GM18502 (cell line): Measurements from ENCODE around the gene TNRC6A.
"Not testable (repeated sequence)": the region's sequence is repeated elsewhere in the genome, so short reads cannot be mapped to it uniquely, and the experiment has no call there.

Source experiments
- ATAC-seq: cut with Tn5 transposase; IDR thresholded peaks from one replicate; pipeline ENCODE4 v1.9.1; 2021; ENCODE audit warnings: mild to moderate bottlenecking; ENCODE audit not compliant: unreplicated experiment, poor library complexity

The TNRC6A gene

DNA sequence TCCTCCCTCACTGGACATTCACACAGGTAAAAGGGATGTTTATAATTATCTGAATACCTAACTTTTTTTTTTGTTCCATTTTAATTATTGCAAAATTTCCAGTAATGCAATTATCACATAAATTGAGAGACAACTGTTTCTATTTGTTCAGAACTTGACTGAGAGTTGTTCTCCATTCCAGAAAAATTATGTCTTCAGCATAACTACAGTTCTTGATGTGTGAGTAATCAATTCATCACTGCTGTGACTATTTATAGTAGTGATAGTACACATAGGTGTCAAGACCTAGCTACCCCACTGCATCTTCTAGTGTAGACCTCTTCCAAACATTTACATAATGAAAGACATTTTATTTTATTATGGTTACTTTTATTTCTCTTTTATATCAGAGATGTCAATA lies 5.8 kb upstream of the TNRC6A start:
- no peak for ATAC-seq

DNA sequence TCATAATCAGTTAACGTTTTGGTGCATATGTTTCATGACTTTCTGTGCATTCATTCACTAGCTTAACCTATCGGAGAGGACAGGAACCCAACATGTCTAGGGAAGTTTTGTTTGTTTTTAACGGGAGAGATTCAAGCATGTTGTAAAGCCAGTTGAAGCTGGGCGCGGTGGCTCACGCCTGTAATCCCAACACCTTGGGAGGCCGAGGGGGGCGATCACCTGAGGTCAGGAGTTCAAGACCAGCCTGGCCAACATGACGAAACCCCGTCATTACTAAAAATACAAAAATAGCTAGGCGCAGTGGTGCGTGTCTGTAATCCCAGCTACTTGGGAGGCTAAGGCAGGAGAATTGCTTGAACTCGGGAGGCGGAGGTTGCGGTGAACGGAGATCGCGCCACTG lies 1.4 kb upstream of the TNRC6A start:
- no peak for ATAC-seq

DNA sequence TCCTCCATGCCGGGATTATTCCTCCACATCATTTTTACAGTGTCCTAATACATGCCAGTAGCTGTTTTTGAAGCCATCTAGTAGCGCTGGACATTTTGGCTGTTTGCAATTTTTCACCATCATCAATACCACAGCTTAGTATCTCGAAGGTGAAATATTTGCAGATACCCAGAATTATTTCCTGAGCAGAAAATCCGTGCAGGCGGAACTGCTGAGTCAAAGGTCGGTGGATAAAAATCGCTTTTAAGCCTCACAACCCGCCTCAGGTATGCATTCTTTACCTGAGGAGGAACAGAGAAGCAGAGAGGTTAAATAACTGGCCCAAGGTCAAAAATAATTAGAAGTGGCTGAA lies 584 bp upstream of the TNRC6A start:
- no peak for ATAC-seq

DNA sequence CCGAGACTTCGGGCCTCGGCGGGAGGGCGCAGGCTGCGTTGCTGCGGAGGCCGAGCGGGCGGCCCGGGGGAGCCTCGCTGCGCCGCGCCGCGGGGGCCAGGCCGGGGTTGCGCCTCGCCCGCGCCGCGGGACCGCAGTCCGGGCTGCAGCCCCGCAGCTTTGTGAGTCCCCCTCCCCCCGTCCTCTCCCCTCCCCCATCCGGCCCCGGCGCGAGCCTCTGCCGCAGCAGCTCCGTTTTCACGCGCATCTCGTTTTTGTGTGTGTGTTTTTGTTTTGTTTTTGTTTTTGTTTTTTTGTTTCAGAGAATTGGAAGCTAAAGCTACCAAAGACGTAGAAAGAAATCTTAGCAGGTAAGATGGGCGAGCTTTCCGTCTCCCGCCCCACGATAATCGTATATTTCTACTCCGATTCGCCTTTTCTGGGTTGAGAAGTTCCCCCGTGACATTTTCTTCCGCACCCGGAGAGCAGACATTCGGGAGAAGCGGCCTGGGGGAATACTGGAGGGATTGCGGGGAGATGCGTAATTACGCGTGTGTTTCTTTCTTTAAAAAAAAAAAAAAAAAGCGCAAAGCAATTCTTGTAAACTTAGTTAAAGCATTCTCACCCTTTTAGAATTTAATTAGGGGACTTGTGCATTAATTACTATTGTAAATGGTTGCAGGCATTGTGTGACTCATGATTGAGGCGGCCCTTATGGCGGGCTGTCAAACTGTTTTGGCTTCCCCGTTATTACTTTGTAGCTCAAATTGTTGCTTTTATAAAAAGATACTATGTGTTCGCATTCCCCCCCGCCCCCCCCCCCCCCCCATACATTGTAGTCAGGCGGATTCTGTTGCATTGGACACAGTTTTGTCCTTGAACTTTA lies 732 bp downstream of the TNRC6A start:
- ATAC-seq: no peak

DNA sequence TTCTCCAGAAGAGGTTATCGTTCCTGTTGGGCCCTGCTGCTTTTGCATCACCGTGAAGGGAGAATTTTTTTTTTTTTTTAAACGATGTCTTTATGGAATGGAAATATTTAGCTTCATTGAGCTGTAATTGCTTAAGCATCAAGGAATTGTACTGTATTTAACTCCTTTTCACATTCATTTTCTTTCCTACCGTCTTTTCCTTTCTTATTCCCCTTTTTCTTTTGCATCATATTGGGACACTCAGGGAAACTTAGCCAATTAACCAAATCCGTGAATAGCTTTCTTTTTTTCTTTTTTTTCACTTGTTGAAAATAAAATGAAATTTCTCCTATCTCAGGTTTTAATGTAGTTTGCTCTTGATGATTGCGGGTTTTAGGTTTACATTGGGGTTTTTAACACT lies 1.5 kb downstream of the TNRC6A start:
- ATAC-seq: no peak

DNA sequence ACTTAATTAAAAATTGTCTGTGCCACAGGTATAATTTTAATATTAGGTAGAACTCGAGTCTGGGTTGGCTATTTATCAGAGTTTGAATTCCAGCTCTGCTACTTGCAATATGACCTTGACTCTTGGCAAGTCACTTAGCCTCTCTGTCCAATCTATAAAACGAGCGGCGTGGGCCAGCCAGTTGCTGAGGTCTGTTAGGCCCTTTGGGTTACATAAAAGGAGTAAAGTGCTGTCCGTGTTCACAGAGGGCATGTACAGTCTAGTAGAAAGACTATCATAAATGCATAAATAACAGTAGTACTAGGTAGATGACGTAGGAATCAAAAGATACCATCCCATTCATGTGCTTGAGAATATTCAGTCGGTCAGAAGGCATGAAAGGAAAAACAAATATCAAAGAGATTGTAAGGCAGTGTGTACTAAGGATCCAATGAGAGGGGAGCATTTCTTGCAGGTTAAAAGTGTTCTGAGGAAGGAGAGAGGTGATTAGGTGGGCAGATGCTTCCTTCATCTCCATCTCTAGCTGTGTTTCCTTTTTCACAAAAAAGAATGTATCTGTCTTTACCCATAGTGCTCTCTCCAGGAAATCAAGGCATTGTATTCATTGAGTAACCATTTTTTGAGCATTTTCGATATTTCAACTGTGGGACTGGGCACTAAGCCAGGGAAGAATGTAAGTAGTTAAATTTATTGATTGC lies 2.4 kb downstream of the TNRC6A start:
- no peak for ATAC-seq

DNA sequence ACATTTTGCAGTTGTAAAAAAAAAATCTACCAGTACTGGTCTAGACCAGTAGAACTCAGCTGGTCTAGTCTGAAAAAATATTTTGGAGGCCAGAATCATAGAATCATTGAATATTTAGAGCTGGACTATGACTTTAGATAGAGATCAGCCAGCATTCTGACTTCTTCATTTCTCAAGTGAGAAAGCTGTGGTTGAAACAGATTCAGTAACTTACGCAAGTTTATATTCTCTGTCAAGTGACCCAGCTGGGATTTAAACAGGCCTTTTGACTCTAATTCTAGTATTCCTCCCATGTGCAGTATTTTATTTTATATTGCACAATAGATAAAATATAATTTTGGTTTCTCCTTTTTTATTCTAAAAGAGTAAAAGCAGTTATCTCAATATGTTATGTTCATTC lies 4.9 kb downstream of the TNRC6A start:
- ATAC-seq: no peak

DNA sequence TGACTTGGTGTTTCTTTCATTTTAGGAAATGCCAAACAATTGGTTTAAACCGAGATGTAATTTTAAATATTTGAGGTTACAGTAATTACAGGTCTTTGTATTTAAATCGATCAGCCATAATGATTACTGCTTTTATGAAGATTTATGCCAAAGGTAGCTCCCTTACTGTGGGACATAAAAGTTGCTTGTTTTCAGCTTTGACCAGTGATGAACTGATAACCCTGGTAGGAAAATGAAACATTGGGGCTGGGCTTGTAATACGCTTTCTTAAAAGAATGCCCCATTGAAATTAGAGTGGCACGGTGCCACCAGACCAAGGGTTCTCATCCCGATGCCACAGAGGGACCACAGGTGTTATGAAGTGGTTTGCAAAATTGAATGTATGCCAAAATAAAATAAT lies 7.3 kb downstream of the TNRC6A start:
- ATAC-seq: no peak

DNA sequence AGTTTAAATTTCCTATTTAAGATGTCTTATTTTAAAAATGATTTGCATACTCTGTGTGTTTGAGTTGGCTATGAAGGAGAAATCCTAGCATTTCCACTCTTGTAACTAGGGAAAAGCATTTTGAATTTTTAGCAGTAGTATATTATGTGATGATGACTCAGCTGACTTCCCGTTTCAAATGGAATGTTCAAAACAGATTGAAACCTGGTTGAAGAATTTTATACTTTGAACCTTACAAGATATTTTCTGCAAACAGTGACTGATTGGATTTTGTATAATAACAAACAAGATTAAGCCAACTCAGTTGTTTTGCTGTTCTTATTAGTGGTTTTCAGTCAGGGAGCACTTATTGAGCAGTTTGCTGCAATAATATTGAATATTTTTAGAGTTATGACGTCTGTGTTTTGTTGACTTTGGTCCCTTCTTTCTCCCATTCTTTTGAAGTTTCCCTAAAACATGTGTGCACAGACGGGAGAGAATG lies 8.0 kb downstream of the TNRC6A start:
- ATAC-seq: no peak

DNA sequence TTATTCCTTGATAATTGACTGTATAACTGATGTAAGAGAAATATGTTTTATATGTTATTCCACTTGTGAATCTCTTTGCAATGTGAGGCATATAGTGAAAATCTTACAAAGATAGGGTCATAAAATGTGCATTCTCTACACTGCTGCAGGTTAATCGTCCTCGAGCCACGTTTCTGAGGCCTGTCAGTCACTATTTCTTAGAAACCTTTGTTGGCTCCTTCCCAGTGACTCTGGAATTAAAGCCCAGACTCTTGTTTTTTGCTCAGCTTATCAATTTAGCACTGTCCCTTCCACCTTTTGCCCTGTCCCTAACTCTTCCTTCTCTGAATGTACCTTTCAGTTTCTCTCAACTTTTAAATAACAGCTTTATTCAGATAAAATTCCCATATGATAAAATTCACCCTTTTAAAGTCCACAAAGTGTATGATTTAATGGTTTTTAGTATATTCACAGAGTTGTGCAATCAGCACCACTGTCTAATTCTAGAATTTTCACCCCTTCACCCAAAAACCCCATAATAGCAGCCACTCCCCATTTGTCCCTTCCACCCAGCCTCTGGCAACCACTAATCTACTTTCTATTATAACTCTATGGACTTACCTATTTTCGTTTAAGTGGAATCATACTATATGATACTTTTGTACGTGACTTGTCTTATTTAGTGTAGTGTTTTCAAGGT lies 8.6 kb downstream of the TNRC6A start:
- no peak for ATAC-seq

DNA sequence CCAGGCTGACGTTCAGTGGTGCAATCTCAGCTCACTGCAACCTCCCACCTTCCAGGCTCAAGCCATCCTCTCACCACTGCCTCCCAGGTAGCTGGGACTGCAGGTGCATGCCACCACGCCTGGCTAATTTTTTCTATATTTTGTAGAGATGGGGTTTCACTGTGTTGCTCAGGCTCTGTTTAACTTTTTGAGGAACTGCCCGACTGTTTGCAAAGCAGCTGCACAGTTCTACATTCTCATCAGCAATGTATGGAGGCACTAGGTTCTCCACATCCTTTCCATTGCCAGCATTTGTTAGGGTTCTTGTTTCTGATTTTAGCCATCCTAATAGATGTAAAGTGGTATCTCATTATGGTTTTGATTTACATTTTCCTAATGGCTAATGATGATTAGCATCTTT lies 9.4 kb downstream of the TNRC6A start:
- no peak for ATAC-seq

DNA sequence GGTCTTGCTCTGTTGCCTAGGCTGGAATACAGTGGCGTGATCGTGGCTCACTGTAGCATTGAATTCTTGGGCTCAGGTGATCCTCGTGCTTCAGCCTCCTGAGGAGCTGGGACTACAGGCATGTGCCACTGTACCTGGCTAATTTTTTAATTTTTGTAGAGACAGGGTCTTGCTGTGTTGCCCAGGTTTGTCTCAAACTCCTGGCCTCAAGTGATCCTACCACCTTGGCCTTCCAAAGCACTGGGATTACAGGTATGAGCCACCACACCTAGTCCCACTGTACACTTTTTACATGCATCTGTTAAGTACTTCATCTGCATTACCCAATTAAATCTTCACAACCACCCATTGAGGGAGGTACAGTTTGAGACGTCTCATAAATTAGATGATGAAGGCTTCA lies 12.4 kb downstream of the TNRC6A start:
- no peak for ATAC-seq

DNA sequence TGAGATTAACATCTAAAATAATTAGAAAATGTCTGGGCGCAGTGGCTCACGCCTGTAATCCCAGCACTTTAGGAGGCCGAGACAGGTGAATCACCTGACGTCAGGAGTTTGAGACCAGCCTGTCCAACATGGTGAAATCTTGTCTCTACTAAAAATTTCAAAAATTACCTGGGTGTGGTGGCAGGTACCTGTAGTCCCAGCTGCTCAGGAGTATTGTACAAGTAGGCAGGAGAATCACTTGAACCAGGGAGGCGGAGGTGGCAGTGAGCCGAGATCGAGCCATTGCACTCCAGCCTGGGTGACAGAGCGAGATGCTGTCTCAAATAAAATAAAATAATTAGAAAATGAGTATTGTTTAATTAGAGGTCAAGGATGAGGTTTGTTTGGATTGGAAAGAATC lies 13.2 kb downstream of the TNRC6A start:
- ATAC-seq: not testable (repeated sequence)

DNA sequence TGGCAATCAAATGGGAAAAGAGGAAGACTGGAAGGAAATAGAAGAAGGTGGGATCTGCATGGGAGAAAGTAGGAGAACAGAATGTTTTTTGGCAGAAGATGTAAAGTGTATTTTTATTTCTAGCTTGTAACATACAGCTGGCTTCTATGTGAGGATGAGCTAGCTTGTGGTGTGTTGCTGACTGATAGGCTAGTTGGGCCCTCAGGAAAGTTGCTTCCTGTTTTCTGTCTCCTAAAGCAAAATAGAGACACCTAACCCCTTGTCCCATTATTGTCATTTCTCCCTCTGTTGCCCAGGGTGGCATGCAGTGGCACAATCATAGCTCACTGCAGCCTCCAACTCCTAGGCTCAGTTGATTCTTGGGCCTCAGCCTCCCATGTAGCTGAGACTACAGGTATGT lies 15.9 kb downstream of the TNRC6A start:
- ATAC-seq: no peak

DNA sequence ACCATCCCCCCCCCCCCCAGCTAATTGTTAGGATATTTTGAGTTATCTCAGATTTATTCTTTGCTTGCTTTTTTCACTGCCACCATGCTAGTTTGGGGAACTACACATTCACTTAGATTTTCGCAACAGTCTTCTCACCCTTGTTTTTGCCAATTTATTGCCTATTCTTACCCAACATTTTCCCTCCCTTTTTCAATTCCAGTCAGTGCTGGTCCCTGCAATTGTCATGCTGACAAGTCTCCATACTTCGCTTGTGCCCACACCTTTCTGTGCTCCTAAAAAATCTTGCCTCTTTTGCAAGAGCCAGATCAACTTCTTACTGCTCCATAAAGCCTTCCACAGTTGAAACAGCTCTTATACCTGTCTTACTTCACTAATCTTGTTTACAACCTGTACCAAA lies 16.3 kb downstream of the TNRC6A start:
- ATAC-seq: no peak

DNA sequence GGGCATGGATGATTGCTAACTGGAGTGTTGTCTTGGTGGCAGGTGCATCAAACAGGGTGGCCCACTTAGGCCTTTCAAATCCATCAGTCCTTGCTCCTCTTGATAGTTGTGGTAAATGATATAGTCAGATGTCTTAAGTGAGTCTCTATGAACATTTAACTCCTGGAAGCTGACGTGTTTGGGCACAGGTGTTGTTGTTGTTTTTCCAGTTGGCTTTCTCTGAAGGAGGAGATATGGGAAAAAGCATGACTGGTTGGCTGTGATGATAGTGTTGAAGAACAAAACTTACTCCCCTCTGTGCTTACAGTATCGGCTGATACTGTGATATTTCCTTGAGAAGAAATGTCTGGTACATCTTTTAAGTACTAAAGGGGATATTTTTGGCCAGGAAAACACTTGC lies 18.0 kb downstream of the TNRC6A start:
- no peak for ATAC-seq

DNA sequence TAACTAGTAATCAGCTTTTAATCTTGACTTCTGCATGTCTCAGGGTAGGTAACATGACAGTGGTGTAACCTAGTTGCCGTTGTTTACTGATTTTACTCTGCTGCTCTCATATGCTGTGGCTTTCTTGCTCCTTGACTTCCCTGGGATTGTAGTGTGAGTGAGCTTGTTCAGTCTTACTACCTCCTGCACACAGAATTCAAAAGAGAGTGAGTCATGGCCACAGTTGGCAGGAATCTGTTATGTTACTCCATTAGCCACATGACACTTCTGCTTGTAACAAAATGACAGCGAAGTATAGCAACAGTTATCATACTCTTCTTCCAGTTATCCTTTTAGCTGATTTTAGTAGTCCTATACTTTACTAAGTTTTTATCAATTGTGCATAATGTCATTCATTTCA lies 18.8 kb downstream of the TNRC6A start:
- ATAC-seq: no peak

DNA sequence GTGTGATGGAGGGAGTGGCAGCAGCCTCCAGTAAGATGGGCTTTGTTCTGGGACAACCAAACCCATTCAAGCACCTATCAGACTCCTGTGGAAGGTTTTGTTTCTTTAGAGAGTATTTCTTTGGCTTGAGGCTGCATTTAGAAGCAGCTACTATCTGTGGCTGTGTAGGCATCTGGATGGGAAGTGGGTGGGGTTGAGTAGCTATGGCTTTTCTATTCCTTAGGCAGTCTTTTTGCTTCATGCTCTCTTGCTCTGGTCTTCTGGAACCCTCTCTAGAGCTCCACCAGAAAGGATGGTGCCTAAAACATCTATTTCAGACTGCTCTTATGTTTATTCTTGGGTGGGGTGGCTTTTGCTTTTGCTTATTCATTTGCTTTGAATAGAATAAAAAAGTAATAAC lies 19.9 kb downstream of the TNRC6A start:
- no peak for ATAC-seq

DNA sequence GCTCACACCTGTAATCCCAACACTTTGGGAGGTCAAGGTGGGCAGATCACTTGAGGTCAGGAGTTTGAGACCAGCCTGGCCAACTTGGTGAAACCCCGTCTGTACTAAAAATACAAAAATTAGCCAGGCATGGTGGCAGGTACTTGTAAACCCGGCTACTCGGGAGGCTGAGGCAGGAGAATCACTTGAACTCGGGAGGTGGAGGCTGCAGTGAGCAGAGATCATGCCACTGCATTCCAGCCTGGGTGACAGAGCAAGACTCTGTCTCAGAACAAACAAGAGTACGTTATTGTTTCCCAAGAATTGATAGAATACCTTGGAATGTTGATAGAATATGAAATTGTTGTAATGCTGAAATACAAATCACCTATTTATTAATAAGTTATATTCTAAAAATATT lies 20.4 kb downstream of the TNRC6A start:
- ATAC-seq: not testable (repeated sequence)

DNA sequence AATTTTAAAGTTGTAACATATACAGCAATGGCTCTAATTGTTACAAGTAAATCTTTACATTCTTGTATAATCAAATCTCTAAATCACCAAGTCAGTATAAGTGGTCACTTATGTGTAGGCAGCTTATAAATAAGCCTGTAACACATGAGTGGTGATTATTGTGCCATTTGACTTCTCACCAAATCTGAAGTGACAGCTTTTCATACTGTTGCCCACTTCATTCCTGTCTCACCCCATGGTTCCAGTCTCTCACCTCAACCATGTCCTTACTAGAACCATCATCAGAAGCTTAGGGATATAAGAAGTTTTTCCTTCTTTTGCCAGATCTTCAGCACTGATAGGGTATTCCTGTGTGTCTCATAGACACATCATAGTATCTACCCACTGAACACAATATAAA lies 23.5 kb downstream of the TNRC6A start:
- ATAC-seq: no peak

DNA sequence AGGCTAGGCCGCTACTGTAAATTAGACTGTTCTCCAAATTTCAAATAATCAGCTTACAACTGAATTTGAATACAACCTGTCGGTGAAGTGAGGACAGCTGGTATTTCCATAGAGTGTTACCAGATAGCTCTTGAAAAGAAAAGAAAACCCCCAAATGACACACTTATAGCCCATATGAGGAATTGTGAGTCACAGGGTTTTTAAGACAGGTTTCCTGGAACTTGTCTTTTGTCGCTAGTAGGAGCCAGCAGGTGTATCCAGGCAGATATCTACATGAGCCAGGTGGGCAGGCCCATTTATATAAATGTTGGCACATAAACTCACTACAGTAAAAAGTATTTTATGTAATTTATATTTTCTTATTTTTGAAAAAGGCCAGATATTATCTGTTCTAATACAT lies 24.0 kb downstream of the TNRC6A start:
- no peak for ATAC-seq
